MCF 10A (cell line): ENCODE data around the gene OR2H1. TPM values are rescaled to one million over a fixed set of nuclear protein-coding genes. Genes with fewer than 3 reads are reported as not detected.

ENCODE experiments used
- BruUV-seq: library from RNA; stranded (reverse); fragments of 400-500 nt; replicated peaks from 2 replicates; lab custom pipeline; 2021; lab: Mats Ljungman, UMichigan
- CTCF ChIA-PET: fragments of 300-600 bp; sonication (Branson Sonifier 250); formaldehyde crosslinking; extraction: SDS; loops from one replicate; lab custom pipeline; 2021; ENCODE audit warnings: antibody characterized with exemption, inconsistent platforms; lab: Yijun Ruan, JAX
- POLR2A ChIA-PET: fragments of 300-600, 350-650 bp; sonication (Branson Sonifier 250); formaldehyde crosslinking; extraction: SDS; loops from one replicate; lab custom pipeline; 2020; ENCODE audit warnings: antibody characterized with exemption, inconsistent platforms; lab: Yijun Ruan, JAX
- DNase-seq: peaks from one replicate; pipeline ENCODE4 v3.0.0-alpha.2; 2018; ENCODE audit not compliant: unreplicated experiment
- H3K27ac Mint-ChIP-seq: one replicate; pipeline ENCODE4 v1.8.0; 2022; ENCODE audit warnings: mild to moderate bottlenecking, low read depth, mixed read lengths; ENCODE audit not compliant: unreplicated experiment
- H3K27me3 Mint-ChIP-seq: one replicate; pipeline ENCODE4 v1.8.0; 2022; ENCODE audit warnings: mixed read lengths; ENCODE audit not compliant: insufficient read depth, unreplicated experiment
- H3K36me3 Mint-ChIP-seq: one replicate; pipeline ENCODE4 v1.8.0; 2022; ENCODE audit warnings: mild to moderate bottlenecking, moderate library complexity, mixed read lengths; ENCODE audit not compliant: insufficient read depth, unreplicated experiment
- H3K4me1 Mint-ChIP-seq: one replicate; pipeline ENCODE4 v1.8.0; 2022; ENCODE audit warnings: mixed read lengths; ENCODE audit not compliant: insufficient read depth, unreplicated experiment
- H3K4me3 Mint-ChIP-seq: one replicate; pipeline ENCODE4 v1.8.0; 2022; ENCODE audit warnings: mild to moderate bottlenecking, moderate library complexity, mixed read lengths; ENCODE audit not compliant: unreplicated experiment
- H3K9me3 Mint-ChIP-seq: one replicate; pipeline ENCODE4 v1.8.0; 2022; ENCODE audit warnings: mixed read lengths; ENCODE audit not compliant: unreplicated experiment
- CTCF ChIP-seq: fragments of 200-600 bp; IDR thresholded peaks from one replicate; pipeline ENCODE4 v1.8.0; 2022; ENCODE audit warnings: antibody characterized with exemption, mild to moderate bottlenecking; ENCODE audit not compliant: unreplicated experiment
- intact Hi-C: fragments of 100-400 bp; cut with micrococcal nuclease; formaldehyde crosslinking; loops from 2 replicates; pipeline ENCODE4 v1.14.1; 2022
- total RNA-seq: library from RNA; stranded (reverse); gene quantifications from 2 replicates; pipeline ENCODE4 v1.2.3, GENCODE V29; 2022

The OR2H1 gene
- total RNA-seq, 1 experiment from 2014 or later: not detected

- no TSS peak for BruUV-seq
- Mint-ChIP-seq H3K4me1 (no peaks in the 10 kb centered on the region), H3K27ac (no peak overlapping the region), H3K4me3 (no peak overlapping the region), H3K27me3 (peaks cover 50% of the 10 kb centered on the region), H3K36me3 (no peaks in the 10 kb centered on the region), H3K9me3 (no peaks in the 10 kb centered on the region)
- CTCF ChIA-PET: interaction anchor here (0.7 kb wide), 1 partner anchor 154 kb away, joined by 3 read pairs; no protein-coding TSS in a partner anchor
- no peak for TF ChIP-seq CTCF
- no peak for DNase-seq
- POLR2A ChIA-PET: interaction anchor here (0.7 kb wide), 1 partner anchor 28 kb away, joined by 3 read pairs; no protein-coding TSS in a partner anchor
- intact Hi-C loops: no loop called here
These were observed 36.3 kb downstream of the OR2H1 start for GRCh38 chr6:29493261-29493660.

GRCh38 chr6:29494131-29494530 is 37.2 kb downstream of the OR2H1 start:
- TF ChIP-seq CTCF: no peak
- no peaks in the 10 kb centered on the region for H3K36me3 Mint-ChIP-seq
- no peak overlapping the region for H3K27ac Mint-ChIP-seq
- BruUV-seq: no TSS peak
- H3K4me3 Mint-ChIP-seq: no peak overlapping the region
- H3K4me1 Mint-ChIP-seq: no peaks in the 10 kb centered on the region
- H3K9me3 Mint-ChIP-seq: no peaks in the 10 kb centered on the region
- POLR2A ChIA-PET: no interaction called here
- intact Hi-C loops: no loop called here
- CTCF ChIA-PET: no interaction called here
- no peak for DNase-seq
- peaks cover 58% of the 10 kb centered on the region for H3K27me3 Mint-ChIP-seq

- peaks cover 66% of the 10 kb centered on the region for H3K27me3 Mint-ChIP-seq
- TF ChIP-seq CTCF: no peak
- no peaks in the 10 kb centered on the region for H3K4me1 Mint-ChIP-seq
- DNase-seq: no peak
- no peaks in the 10 kb centered on the region for H3K9me3 Mint-ChIP-seq
- no peaks in the 10 kb centered on the region for H3K36me3 Mint-ChIP-seq
- CTCF ChIA-PET: no interaction called here
- BruUV-seq: no TSS peak
- no peak overlapping the region for H3K4me3 Mint-ChIP-seq
- intact Hi-C loops: no loop called here
- H3K27ac Mint-ChIP-seq: no peak overlapping the region
- POLR2A ChIA-PET: no interaction called here
These were observed 38.6 kb downstream of the OR2H1 start for GRCh38 chr6:29495571-29495970.

GRCh38 chr6:29496961-29497360 is 40.0 kb downstream of the OR2H1 start:
- no TSS peak for BruUV-seq
- Mint-ChIP-seq H3K27me3 (peaks cover 66% of the 10 kb centered on the region), H3K9me3 (no peaks in the 10 kb centered on the region), H3K36me3 (no peaks in the 10 kb centered on the region), H3K27ac (no peak overlapping the region), H3K4me3 (no peak overlapping the region), H3K4me1 (no peaks in the 10 kb centered on the region)
- TF ChIP-seq CTCF: no peak
- ChIA-PET POLR2A (no interaction called here), CTCF (no interaction called here)
- intact Hi-C loops: no loop called here
- DNase-seq: no peak
